Measurements from ENCODE around the gene ABCD4.
"Not testable (repeated sequence)": the region's sequence is repeated elsewhere in the genome, so short reads cannot be mapped to it uniquely, and the experiment has no call there.

Gene ABCD4

DNA sequence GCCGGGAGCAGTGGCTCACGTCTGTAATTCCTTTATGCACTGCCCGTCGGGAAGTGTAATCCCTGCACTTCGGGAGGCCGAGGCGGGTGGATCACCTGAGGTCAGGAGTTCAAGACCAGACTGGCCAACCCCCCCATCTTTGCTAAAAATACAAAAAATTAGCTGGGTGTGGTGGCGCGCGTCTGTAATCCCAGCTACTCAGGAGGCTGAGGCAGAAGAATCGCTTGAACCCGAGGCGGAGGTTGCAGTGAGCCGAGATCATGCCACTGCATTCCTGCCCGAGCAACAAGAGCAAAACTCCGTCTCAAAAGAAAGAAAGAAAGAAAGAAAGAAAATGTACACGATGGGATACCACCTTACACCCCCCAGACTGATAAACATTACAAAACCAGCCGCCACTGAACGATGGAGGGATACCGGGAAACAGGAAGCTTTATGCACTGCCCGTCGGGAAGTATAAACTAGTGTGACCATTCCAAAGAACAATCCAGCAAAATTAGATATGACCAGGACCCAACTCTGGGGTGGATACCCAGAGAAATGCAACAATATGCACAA lies 1.1 kb downstream of the ABCD4 start:
- DNase-seq, result no peak

DNA sequence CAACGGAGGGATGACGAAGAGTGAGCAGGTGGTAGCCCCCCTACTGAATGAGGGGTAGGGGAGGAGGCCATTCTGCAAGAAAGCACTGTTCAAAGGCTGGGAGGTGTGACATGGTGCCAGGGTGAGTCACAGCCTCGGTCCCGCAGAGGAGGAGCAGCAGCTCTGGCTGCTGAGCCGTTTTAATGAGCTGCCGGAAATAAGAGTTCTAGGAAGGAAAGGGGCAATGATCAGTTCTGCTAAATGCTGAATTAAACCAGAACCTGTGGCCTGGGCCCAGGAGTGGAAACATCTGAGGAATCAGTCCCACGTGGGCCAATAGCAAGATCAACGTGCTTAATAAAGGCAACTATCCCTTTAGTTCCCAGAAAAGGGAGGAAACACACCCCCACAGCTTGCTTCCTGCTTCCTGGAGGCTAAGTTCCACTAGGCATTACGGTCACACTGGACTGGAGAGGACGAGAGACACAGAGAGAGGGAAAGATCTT lies 3.6 kb downstream of the ABCD4 start:
- no peak for DNase-seq

DNA sequence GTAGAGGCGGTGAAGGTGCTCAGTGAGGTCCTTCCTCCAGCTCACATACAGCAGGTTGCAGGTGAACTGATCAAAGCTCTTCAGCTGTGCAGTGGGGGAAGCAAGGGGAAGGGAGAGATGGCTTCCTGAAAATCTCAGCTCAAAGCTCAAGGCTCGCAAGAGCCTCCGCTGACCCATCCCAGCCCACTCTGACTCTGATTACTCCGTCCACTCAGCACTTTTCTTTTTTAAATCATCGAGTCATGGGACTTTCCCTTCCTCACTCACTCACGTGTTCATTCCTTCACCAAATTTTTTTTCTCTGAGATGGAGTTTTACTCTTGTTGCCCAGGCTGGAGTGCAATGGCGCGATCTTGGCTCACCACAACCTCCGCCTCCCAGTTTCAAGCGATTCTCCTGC lies 4.7 kb downstream of the ABCD4 start:
- no peak for DNase-seq

DNA sequence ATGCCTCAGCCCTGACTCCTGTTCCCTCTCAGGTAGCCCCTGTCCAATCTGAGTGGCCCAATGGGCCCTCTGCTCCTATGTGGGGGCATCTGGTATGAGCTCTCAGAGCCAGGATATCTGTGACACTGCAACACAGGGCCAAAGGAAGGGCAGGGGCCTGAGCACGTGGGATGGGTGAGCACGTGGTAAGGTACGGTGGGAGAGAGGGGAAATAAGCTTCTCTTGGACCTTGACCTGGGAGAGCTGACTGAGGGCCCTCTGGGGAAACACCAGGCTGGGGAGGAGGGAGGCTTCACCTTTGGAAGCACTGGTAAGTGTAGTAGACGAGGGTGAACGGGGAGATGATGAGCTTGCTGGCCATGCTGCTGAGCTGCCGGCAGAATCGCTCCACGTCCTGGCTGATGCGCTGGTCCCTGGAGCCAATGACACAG lies 6.7 kb downstream of the ABCD4 start:
- DNase-seq, result no peak

DNA sequence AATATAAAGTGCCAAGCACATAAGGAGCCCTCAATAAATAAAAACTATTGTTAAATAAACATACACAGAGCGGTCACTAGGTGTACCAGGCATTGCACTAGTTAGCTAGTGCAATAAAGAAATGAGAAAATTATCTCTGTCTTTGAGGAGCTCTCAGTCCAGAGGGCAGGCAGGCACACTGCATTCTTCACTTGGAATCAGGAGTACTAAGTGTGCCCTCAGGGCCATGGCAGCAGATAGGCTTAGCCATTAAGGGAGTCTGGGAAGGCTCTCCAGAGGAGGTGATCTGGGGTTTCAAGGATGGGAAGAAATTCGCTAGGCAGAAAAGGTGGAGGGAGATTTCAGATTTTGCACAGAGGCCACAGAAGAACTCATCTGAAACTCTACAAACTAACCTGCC lies 9.1 kb downstream of the ABCD4 start:
- DNase-seq, result no peak

DNA sequence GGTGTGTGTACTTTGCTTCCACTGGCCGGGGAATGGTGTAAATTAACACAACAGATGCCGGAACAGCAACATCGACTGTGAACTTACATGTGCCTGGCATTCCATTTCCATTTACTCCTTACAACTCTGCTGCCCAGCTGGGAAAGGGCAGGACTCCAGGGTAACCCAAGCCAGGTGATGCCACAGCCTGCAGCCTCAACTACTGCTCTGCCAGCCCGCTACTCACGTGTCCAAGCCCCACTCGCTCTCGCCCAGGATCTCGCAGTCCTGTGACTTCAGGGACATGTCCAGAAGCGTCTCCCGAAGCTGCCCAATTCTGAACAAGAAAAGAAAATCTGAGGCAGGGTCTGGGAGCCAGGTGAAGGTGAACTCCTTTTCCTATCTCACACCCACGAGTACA lies 10.7 kb downstream of the ABCD4 start:
- DNase-seq, result no peak

DNA sequence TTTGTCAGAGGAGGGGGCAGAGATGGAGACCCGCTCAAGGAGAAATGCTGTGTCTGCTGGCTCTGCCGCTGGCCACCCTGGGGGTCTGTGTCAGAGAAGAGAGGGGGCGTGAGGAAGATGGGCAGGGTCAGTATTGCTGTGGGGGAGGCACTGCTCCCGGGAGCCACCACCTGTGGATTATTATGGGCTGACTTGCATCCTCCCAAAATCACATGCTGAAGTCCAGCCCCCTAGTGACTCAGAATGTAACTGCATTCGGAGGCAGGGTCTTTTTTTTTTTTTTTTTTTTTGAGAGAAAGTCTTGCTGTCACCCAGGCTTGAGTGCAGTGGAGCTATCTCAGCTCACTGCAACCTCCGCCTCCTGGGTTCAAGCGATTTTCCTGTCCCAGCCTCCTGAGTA lies 12.3 kb downstream of the ABCD4 start:
- no peak for DNase-seq

DNA sequence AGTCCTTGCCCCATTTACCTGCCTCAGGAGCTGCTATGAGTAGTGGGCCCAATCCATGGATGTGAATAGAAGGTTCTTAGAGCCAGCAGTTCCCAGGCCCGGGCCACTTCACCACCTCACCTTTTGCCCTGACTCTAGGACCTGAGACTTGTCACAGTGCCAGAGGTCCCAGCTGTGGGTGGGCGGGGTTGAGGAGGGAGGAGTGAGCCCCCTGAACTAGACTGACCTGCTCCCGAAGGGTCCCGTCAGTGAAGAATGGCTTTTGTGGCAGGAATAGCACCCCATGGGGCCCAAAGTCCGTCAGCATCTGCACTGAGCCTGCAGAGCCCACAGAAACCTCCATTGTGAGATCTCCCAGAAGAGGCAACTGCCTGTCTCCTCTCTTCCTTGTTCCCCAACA lies 12.9 kb downstream of the ABCD4 start:
- DNase-seq, result no peak

DNA sequence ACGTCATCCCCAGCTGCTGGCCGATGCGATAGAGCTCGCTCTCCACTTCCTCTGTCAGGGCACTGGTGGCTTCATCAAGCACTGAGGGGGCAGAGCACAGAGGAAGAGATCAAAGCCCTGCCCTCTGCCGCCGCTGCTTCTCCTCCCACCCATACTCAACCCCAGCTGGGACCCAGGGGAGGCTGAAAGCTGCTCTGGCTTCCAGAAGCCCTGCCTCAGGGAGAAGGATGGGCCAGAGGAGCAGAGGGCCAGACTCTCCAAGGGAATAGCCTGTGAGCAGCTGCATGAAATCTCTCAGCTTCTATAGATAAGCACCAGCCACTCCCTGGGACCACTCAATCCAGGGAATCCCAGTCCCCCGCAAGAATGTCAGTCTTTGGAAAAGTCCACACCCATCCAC lies 16.0 kb downstream of the ABCD4 start:
- no peak for DNase-seq

DNA sequence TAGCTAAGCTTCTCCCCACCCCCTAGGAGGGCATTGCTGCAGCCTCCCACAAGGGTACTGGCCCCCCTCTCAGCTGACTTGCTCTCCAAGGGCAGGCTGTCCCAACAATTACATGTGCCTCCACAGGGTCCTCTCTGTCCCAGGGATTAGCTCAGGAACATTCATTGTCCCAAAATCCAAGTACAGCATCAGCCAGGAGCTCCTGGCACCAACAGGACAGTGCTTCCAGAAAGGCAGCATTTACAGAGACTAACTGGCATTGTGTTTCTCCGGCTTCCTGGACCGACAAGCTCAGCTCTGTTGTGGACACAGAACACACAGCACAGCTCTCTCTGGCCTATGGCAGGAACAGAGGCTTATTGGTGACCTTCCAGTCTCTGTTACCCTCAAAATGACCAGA lies 21.7 kb downstream of the ABCD4 start:
- no peak for DNase-seq

DNA sequence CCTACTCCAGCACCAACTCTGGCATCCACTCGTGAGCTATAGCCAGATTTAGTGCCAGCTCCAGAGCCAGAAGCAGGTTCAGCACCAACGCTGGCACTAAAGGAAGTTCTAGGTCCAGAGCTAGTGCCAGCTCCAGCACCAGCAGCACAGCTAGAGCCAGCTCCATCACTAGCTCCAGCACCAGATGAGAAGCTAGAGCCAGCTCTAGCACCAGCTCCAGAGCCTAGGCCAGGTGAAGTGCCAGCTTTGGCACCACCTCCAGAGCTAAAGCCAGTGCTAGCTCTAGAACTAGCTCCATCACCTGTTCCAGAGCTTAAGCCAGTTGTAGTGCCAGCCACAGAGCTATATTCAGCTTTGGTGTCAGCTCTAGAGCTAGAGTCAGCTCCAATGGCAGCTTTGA lies 24.7 kb downstream of the ABCD4 start:
- no peak for DNase-seq

DNA sequence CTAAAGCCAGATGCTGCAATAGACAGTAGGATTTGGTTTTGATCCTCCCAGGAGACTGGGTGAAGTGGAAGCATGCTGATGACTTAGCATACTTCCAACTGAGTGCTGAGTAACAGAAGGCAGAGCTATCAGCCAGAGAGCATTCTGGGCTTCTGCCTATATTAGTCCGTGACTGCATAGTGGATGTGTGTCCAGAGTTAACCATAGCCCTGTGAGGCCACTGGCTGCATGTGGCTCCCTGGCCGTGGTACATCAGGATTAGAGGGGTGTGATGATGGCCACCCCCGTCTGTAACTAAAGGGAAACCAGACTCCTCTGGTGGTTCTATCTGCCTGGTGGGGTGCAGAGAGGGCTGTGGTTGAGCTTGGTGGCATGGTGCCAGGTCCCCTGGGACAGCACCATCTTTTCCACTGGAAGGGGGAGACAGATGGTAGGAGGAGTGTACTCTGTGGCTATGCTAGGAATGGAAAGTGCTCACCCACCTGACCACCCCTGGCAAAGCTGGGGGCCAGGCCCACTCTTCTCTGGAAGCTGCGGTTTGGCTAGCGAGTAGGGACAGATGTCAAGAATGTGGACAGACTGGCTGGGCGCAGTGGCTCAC lies 27.4 kb downstream of the ABCD4 start:
- no peak for DNase-seq

DNA sequence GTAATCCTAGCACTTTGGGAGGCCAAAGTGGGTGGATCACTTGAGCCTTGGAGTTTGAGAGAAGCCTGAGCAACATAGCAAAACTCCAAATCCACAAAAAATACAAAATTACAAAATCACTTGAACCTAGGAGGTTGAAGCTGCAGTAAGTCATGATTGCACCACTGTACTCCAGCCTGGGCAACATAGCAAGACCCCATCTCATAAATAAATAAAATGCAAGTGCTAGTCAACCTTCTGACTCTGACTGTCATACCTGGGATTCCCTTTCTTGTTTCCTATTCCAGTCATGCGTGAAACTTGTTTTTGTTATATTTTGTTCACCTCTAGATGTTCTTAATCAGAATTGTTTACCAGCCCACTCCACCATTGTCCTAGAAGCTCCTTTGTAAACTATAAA lies 31.4 kb downstream of the ABCD4 start:
- no peak for DNase-seq

DNA sequence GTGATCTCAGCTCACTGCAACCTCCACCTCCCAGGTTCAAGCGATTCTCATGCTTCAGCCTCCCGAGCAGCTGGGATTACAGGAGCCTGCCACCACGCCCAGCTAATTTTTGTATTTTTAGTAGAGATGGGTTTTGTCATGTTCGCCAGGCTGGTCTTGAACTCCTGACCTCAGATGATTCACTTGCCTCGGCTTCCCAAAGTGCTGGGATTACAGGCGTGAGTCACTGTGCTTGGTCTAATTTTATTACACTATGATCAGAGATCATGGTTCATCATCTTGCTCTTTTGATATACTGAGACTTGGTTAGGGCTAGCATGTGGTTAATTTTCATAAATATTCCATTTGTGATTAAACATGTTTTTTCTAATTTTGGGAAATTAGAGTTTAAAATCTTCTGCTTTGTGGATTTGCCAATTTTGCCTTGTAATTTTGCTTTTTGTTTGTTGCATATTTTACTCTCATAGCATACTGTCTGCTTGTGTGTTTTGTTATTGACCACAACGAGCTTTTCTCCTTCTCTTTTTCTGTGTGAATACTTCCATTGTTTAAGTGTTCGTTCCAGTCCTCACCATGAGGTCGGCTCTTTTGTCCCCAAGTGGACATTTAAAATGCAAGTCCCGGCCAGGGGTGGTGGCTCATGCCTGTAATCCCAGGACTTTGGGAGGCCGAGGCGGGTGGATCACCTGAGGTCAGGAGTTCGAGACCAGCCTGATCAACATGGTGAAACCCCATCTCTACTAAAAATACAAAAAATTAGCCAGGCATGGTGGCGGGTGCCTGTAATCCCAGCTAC lies 32.2 kb downstream of the ABCD4 start:
- DNase-seq, result not testable (repeated sequence)

DNA sequence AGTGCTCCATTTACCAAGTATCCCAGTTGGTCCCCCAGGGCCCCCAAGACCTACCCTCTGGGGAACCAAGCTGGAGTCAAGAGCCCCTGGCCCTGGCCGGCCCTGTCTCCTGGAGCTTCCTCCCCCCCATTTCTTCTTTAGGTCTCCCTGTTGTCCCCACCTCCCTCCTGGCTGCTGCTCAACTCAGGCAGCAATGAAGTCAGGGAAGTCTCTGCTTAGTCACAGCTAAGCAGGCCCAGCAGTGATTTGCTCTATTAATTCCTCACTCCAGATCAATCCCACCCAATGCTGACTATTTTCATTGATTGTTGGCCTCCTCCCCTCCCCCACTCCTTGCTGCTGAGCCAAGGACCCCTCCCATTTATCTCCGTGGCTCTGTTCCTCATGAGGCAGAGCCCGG lies 35.1 kb downstream of the ABCD4 start:
- no peak for DNase-seq

DNA sequence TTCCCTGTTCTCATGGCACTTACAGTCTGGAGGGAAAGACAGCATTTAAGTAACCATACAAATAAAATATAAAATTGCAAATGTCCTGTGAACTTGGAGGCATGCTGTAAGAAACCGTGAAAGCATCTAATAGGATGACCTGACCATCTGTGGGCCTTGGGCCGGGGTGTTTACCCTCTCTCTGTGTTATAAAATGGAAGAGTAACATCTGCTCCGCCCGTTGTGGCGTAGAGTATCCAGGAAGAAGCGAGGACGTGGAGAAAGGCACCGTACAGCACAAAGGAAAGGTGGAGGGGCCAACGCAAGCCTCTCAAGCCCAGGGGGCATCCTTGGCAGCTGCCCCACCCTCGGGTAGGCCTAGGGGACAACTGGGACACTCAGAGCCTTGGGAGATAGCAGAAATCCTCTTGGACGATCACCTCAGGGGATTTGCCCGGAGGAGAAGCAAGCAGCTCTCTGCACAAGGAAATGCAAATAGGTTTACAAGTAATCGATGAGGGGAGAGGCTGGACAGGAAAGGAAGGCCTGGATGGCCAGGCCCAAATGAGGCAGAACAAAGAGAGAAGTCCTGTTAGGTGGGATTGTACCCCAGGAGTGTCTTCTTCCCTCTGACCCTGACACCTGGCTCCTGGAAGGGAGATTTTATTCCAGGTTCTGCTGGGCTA lies 37.3 kb downstream of the ABCD4 start:
- no peak for DNase-seq

DNA sequence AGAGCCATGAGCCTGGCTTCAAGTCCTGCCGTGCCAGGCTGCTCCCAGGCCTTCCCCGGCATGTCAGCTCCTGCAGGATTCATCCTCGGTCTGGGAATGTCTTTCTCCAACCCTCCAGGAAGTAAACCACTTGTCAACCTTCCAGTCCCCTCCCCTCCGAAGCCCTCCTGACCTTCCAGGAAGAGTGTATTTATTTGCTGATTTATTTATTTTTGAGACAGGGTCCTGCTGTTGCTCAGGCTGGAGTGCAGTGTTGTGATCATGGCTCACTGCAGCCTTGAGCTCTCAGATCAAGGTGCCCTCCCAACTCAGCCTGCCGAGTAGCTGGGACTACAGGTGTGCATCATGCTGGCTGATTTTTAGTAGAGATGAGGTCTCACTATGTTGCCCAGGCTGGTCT lies 38.8 kb downstream of the ABCD4 start:
- DNase-seq, result no peak

DNA sequence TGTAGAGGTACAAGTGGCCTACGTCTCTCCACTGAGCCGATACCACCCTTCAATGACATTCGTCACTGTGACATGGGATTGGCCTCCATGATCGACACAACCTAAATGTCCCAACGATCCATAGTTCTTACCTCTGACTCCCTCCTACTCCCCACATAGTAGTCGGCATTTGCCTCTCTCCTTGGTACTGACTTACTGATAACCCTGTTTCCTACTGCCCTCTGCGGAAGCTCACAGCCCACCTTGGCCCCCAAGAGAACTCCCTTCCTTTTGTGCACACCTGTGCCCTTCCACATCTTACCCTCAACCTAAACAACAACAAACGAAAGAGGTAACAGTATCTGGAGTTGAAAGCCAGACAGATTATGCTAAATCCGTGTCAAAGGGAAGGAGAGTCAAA lies 39.6 kb downstream of the ABCD4 start:
- no peak for DNase-seq

DNA sequence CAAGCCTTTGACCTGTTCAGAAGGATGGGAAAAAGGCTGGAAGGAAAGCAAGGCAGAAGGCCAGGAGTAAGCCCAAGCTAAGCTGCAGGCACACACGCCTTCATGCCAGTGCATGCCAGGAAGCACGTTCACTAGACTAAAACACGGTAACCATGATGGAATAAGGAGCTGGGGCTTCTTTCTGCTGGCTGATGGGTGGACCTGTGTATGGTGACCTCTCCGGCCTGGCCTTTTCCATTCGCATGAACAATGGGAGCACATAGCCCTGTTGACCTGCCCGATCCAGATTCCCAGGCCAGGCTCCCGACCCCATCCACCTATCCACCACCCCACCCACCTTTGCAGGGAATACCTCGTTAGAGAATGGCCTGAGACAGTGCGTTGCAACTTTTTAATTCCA lies 40.7 kb downstream of the ABCD4 start:
- DNase-seq, result no peak

DNA sequence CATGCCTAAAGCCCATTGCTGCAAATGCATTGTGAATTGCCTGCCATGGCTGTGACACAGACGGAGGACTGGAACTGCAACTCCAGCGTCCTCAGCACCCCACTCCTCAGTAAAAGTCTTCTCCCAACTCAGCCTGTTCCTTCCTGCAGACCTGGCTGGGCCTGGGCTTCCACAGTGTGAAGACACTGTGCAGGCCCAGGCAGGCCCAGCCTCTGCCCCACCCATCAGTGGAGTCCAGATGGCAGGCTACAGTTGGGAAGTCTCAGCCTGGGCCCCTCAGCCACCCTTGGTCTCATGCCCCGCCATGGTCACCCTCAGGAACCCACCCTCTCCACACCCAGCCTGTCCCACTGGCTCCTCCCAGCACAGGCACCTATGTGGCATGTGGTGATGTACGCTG lies 41.4 kb downstream of the ABCD4 start:
- no peak for DNase-seq

DNA sequence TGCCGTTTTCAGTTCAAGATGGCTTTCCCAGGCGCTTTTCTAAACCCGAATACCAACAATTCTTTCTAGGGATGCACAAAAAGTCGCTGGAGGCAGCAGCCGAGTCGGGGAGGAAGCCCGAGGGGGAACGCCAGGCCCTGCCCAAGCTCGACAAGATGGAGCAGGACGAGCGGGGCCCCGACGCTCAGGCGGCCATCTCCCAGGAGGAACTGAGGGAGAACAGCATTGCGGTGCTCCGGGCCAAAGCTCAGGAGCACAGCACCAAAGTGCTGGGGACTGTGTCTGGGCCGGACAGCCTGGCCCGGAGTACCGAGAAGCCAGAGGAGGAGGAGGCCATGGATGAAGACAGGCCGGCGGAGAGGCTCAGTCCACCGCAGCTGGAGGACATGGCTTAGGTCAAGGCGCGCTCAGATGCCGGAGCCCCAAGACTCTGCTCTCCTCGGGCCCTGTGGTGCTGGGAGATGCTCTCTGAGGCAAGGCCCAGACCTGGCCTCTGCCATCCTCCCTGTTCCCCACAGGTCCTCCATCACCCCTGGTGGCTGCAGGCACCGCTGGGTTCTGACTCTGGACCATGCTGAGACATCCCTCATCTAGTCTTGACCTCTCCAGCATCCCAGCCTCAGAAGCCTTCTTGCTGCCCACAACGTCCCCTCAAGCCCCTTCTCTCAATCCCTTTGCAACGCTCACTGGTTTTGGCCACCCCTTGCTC lies 42.1 kb downstream of the ABCD4 start:
- DNase-seq, result no peak

DNA sequence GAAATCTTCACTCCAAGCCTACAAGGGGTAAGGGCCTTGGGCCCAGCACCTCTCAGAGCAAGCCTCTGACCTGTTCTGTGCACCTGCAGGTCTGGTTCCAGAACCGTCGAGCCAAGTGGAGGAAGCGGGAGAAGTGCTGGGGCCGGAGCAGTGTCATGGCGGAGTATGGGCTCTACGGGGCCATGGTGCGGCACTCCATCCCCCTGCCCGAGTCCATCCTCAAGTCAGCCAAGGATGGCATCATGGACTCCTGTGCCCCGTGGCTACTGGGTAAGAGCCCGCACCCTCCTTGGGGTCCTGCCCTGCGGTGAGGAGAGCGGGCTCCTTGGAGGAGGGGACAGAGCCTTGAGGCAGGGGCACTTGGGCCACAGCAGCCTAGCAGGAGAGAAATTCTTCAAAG lies 43.2 kb downstream of the ABCD4 start:
- no peak for DNase-seq

DNA sequence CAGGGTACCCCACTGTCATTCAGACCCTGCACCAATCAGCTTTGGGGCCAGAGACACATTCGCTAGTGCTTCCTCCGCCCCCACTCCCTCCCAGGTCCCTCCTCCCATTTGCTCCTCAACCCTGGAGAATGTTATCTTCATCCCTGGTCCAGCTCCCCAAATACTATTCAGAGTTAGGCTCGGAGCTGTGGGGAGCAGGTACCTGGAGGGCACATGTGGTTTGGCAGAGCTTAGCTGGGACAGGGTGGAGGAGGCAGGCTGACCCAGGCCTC lies 44.0 kb downstream of the ABCD4 start:
- no peak for DNase-seq

All from NCI-H1048 (cell line).